ENCODE results near the gene FAM120AOS. TPM values are rescaled to one million over a fixed set of nuclear protein-coding genes. Genes with fewer than 3 reads are reported as not detected.

The FAM120AOS gene
- total RNA-seq, 1 donor from 2014 or later = 47.5 TPM

GRCh38 chr9:93456022-93456421, 2.6 kb upstream of the FAM120AOS start:
- Mint-ChIP-seq H3K9me3 (ENCODE audit: low read depth) (no peaks in the 10 kb centered on the region), H3K27me3 (no peaks in the 10 kb centered on the region), H3K27ac (no peak overlapping the region), H3K4me1 (ENCODE audit: low read depth) (peaks cover 23% of the 10 kb centered on the region), H3K4me3 (ENCODE audit: low read depth) (no peak overlapping the region), H3K36me3 (ENCODE audit: insufficient read depth) (no peaks in the 10 kb centered on the region)
- no peak for DNase-seq (ENCODE audit: low spot score, unreplicated experiment)
- no peak for TF ChIP-seq CTCF (IDR thresholded peaks at IDR 0.05; ENCODE audit: unreplicated experiment)

- H3K4me1 Mint-ChIP-seq (ENCODE audit: low read depth) = peaks cover 24% of the 10 kb centered on the region
- H3K9me3 Mint-ChIP-seq (ENCODE audit: low read depth) = no peaks in the 10 kb centered on the region
- DNase-seq (ENCODE audit: low spot score, unreplicated experiment) = no peak
- no peak for TF ChIP-seq CTCF (IDR thresholded peaks at IDR 0.05; ENCODE audit: unreplicated experiment)
- H3K27me3 Mint-ChIP-seq = no peaks in the 10 kb centered on the region
- H3K4me3 Mint-ChIP-seq (ENCODE audit: low read depth) = peak overlapping the region; percentile 88
- H3K27ac Mint-ChIP-seq = peak overlapping the region; percentile 91
- peaks cover 6% of the 10 kb centered on the region for H3K36me3 Mint-ChIP-seq (ENCODE audit: insufficient read depth)
Measured at GRCh38 chr9:93452710-93453046, 703 bp downstream of the FAM120AOS start.

- H3K9me3 Mint-ChIP-seq (ENCODE audit: low read depth) = no peaks in the 10 kb centered on the region
- DNase-seq (ENCODE audit: low spot score, unreplicated experiment) = peak; percentile 32
- peaks cover 10% of the 10 kb centered on the region for H3K36me3 Mint-ChIP-seq (ENCODE audit: insufficient read depth)
- peaks cover 24% of the 10 kb centered on the region for H3K4me1 Mint-ChIP-seq (ENCODE audit: low read depth)
- H3K27ac Mint-ChIP-seq = peak overlapping the region; percentile 96
- H3K4me3 Mint-ChIP-seq (ENCODE audit: low read depth) = peak overlapping the region; percentile 88
- peak; percentile 42 for TF ChIP-seq CTCF (IDR thresholded peaks at IDR 0.05; ENCODE audit: unreplicated experiment)
- no peaks in the 10 kb centered on the region for H3K27me3 Mint-ChIP-seq
Measured at GRCh38 chr9:93451849-93452709, 1.3 kb downstream of the FAM120AOS start.

- H3K27ac Mint-ChIP-seq = peak within 1 kb of the TSS; percentile 96
- H3K9me3 Mint-ChIP-seq (ENCODE audit: low read depth) = no peaks in the 10 kb centered on the region
- peaks cover 20% of the 10 kb centered on the region for H3K4me1 Mint-ChIP-seq (ENCODE audit: low read depth)
- peak within 1 kb of the TSS; percentile 93 for H3K4me3 Mint-ChIP-seq (ENCODE audit: low read depth)
- no peaks in the 10 kb centered on the region for H3K27me3 Mint-ChIP-seq
- peaks cover 12% of the 10 kb centered on the region for H3K36me3 Mint-ChIP-seq (ENCODE audit: insufficient read depth)
- TF ChIP-seq CTCF (IDR thresholded peaks at IDR 0.05; ENCODE audit: unreplicated experiment) = no peak
- DNase-seq (ENCODE audit: low spot score, unreplicated experiment) = peak; percentile 56
Measured at GRCh38 chr9:93450945-93451815, 2.2 kb downstream of the FAM120AOS start, which contains the start of gene FAM120A. Gene FAM120A (plus strand): TSS chr9:93451685. CDS start chr9:93451916, 231 bp downstream.

GRCh38 chr9:93447655-93448054, 5.7 kb downstream of the FAM120AOS start:
- Mint-ChIP-seq H3K4me1 (ENCODE audit: low read depth) (peaks cover 13% of the 10 kb centered on the region), H3K27ac (no peak overlapping the region), H3K9me3 (ENCODE audit: low read depth) (no peaks in the 10 kb centered on the region), H3K27me3 (no peaks in the 10 kb centered on the region), H3K36me3 (ENCODE audit: insufficient read depth) (peaks cover 18% of the 10 kb centered on the region), H3K4me3 (ENCODE audit: low read depth) (no peak overlapping the region)
- DNase-seq (ENCODE audit: low spot score, unreplicated experiment) = no peak
- TF ChIP-seq CTCF (IDR thresholded peaks at IDR 0.05; ENCODE audit: unreplicated experiment) = no peak
